HepG2 (cell line): ENCODE measurements around the gene ARMH3. TPM values are rescaled to one million over a fixed set of nuclear protein-coding genes. Genes with fewer than 3 reads are reported as not detected.

Experiments used
- ATAC-seq: fragments of 200-7000 bp; cut with Tn5 transposase; 3 replicates; pipeline ENCODE4 v1.9.1; 2020; ENCODE audit warnings: mild to moderate bottlenecking, moderate library complexity
- BruUV-seq: library from RNA; stranded (reverse); fragments of 400-500 nt; replicated peaks from 2 replicates; lab custom pipeline; 2021; lab: Mats Ljungman, UMichigan
- CTCF ChIA-PET: fragments of 300-600 bp; formaldehyde crosslinking; extraction: SDS; loops from one replicate; lab custom pipeline; 2021; ENCODE audit warnings: low total read pairs, inconsistent platforms, low intra/inter-chr PET ratio; lab: Yijun Ruan, JAX
- POLR2A ChIA-PET: fragments of 350-600 bp; sonication (Branson Sonifier 250); formaldehyde crosslinking; loops from one replicate; lab custom pipeline; 2020; ENCODE audit warnings: antibody characterized with exemption, inconsistent platforms; lab: Yijun Ruan, JAX
- DNase-seq: peaks from one replicate; pipeline ENCODE4 v3.0.0-alpha.2; 2015; ENCODE audit warnings: low spot score
- FAIRE-seq: peaks from 3 replicates; lab custom pipeline; 2011; peaks lifted over from hg19 to GRCh38; lab: Jason Lieb, UNC
- H2AFZ ChIP-seq: one replicate; pipeline ENCODE4 v1.6.1; 2011; ENCODE audit warnings: low read length, inconsistent platforms
- H3K27ac ChIP-seq: fragments of 300-600 bp; 3 replicates; pipeline ENCODE4 v1.8.0; 2011; ENCODE audit warnings: mixed run types, mild to moderate bottlenecking, mixed read lengths, low read length, inconsistent platforms; ENCODE audit not compliant: insufficient read depth; ENCODE audit errors: extremely low read length
- H3K27me3 ChIP-seq, 2 experiments: fragments of 200-600 bp in 1 of 2; 2 replicates in 1 of 2; 3 replicates in 1 of 2; pipeline versions ENCODE4 v1.6.0 to v1.8.0; 2011; ENCODE audit warnings: low read length in 2 of 2, mild to moderate bottlenecking in 2 of 2, moderate library complexity in 2 of 2, inconsistent platforms in 1 of 2; ENCODE audit not compliant: insufficient read depth in 2 of 2, control insufficient read depth in 1 of 2
- H3K36me3 ChIP-seq, 2 experiments: fragments of 200-600 bp in 1 of 2; replicated peaks in 1 of 2; 2 replicates in 1 of 2; 3 replicates in 1 of 2; pipeline versions ENCODE4 v1.5.1 to v1.8.0; 2011; ENCODE audit warnings: low read length in 2 of 2, inconsistent platforms in 1 of 2; ENCODE audit not compliant: insufficient read depth in 2 of 2, control insufficient read depth in 1 of 2
- H3K4me1 ChIP-seq: 2 replicates; pipeline ENCODE4 v1.5.1; 2012; ENCODE audit warnings: low read length, inconsistent platforms; ENCODE audit not compliant: insufficient read depth
- H3K4me2 ChIP-seq: 2 replicates; pipeline ENCODE4 v1.6.0; 2011; ENCODE audit warnings: low read depth, low read length, inconsistent platforms
- H3K4me3 ChIP-seq, 3 experiments: fragments of 200-600 bp in 1 of 3; sonication (generic), shearing (Covaris generic) in 1 of 3; replicated peaks in 1 of 3; 2 replicates each; pipeline ENCODE4 v1.5.1; 2011 to 2016; ENCODE audit warnings: low read length in 3 of 3, inconsistent platforms in 2 of 3, low read depth in 2 of 3, mild to moderate bottlenecking in 2 of 3, control low read depth in 1 of 3, mixed read lengths in 1 of 3; ENCODE audit not compliant: insufficient read depth in 1 of 3
- H3K79me2 ChIP-seq: one replicate; pipeline ENCODE4 v1.6.1; 2011; ENCODE audit warnings: low read length, inconsistent platforms; ENCODE audit not compliant: insufficient read depth
- H3K9ac ChIP-seq: 2 replicates; pipeline ENCODE4 v1.6.0; 2011; ENCODE audit warnings: mild to moderate bottlenecking, low read depth, low read length, inconsistent platforms; ENCODE audit not compliant: insufficient read depth
- H3K9me3 ChIP-seq: 2 replicates; pipeline ENCODE4 v1.5.1; 2012; ENCODE audit warnings: mild to moderate bottlenecking, low read length
- H4K20me1 ChIP-seq: 2 replicates; pipeline ENCODE4 v1.6.0; 2011; ENCODE audit warnings: inconsistent platforms, mild to moderate bottlenecking, low read length, moderate library complexity; ENCODE audit not compliant: insufficient read depth
- ATF7-NPFF ChIP-seq: sonication (generic); formaldehyde crosslinking; IDR thresholded peaks from 2 replicates; pipeline ENCODE4 v1.8.1; 2023; ENCODE audit warnings: mild to moderate bottlenecking, low read depth, missing genetic modification reagents, moderate library complexity
- BCL6 ChIP-seq: IDR thresholded peaks from 2 replicates; pipeline ENCODE4 v1.6.1; 2016; ENCODE audit warnings: missing genetic modification reagents, missing compliant biosample characterization
- HMG20A ChIP-seq: IDR thresholded peaks from 2 replicates; pipeline ENCODE4 v1.6.1; 2016; ENCODE audit warnings: borderline replicate concordance
- IKZF1 ChIP-seq: fragments of 450-650 bp; IDR thresholded peaks from 2 replicates; pipeline ENCODE4 v1.7.1; 2016
- RFX5 ChIP-seq: IDR thresholded peaks from 2 replicates; pipeline ENCODE4 v1.6.1; 2011; ENCODE audit warnings: low read depth, low read length, improper control_type of control experiment
- SMARCE1 ChIP-seq: fragments of 450-650 bp; IDR thresholded peaks from 2 replicates; pipeline ENCODE4 v1.6.1; 2017; ENCODE audit warnings: borderline replicate concordance
- ZNF33A ChIP-seq: sonication (generic); formaldehyde crosslinking; IDR thresholded peaks from 2 replicates; pipeline ENCODE4 v1.5.1; 2020; ENCODE audit warnings: missing genetic modification reagents, mild to moderate bottlenecking, moderate library complexity, borderline replicate concordance
- ZNF468 ChIP-seq: sonication (generic); formaldehyde crosslinking; IDR thresholded peaks from 2 replicates; pipeline ENCODE4 v1.8.0; 2022; ENCODE audit warnings: mild to moderate bottlenecking, moderate library complexity, missing genetic modification reagents
- ZNF550 ChIP-seq: sonication (generic); formaldehyde crosslinking; IDR thresholded peaks from 2 replicates; pipeline ENCODE4 v1.4.0; 2020; ENCODE audit warnings: mild to moderate bottlenecking, missing genetic modification reagents, borderline replicate concordance
- ZSCAN29 ChIP-seq: sonication (generic); formaldehyde crosslinking; conservative IDR thresholded peaks from 2 replicates; pipeline ENCODE4 v1.4.0; 2020; ENCODE audit warnings: mild to moderate bottlenecking, missing genetic modification reagents
- WGBS: methylation state at CpG from one replicate; pipeline ENCODE4 v1.1.6; 2017; ENCODE audit warnings: low lambda C conversion rate; 5-methylcytosine and 5-hydroxymethylcytosine counted together
- in situ Hi-C: cut with HindIII; loops from 2 replicates; pipeline ENCODE4 v1.10.0; 2017; ENCODE audit warnings: low pct_unique_long_range_greater_than_20kb; ENCODE audit not compliant: extremely low pct_ligation_motif_present
- intact Hi-C: fragments of 100-400 bp; cut with micrococcal nuclease; formaldehyde crosslinking; loops from one replicate; pipeline ENCODE4 v1.10.0; 2022; ENCODE audit not compliant: unreplicated experiment
- polyA plus RNA-seq, 8 experiments: library from polyadenylated mRNA; depleted of rRNA in 3 of 8; stranded (reverse) in 7 of 8; unstranded in 1 of 8; fragments of >200 nt; fragmentation: Illumina TruSeq in 4 of 8; extraction: Trizol in 4 of 8; gene quantifications; 2 replicates each; pipeline versions ENCODE4 v1.2.1 to v1.2.3, GENCODE V29; 2011 to 2016; ENCODE audit warnings: low read depth in 4 of 8, missing spikeins in 1 of 8, mixed read lengths in 1 of 8; ENCODE audit not compliant: insufficient read depth in 1 of 8
- total RNA-seq, 5 experiments: library from RNA; depleted of rRNA; stranded (reverse); fragments of >200 nt; fragmentation: Illumina TruSeq; extraction: Trizol; gene quantifications; 2 replicates each; pipeline ENCODE4 v1.2.3, GENCODE V29; 2016; ENCODE audit warnings: low read depth in 1 of 5

The ARMH3 gene
- total and polyA plus RNA-seq, 2 of the 13 experiments (the other 11 are each of a cell fraction or from before 2014, with no cell fraction given), result 8.4 to 16.9 TPM

GRCh38 chr10:101887775-101888174, 168.2 kb downstream of the ARMH3 start:
- TF ChIP-seq SMARCE1 (no peak), ZSCAN29 (CRISPR knock-in tag) (no peak), ZNF550 (CRISPR knock-in tag) (no peak), BCL6 (CRISPR knock-in tag) (no peak), ZNF33A (CRISPR knock-in tag) (no peak), IKZF1 (no peak), RFX5 (no peak), ZNF468 (CRISPR knock-in tag) (no peak), ATF7-NPFF (CRISPR knock-in tag) (no peak), HMG20A (CRISPR knock-in tag) (no peak)
- 94% methylated on average over 5 of the region's 5 CpGs for WGBS

More at GRCh38 chr10:101887775-101888174, 168.2 kb downstream of the ARMH3 start:
- H4K20me1 ChIP-seq, result no peaks in the 10 kb centered on the region; the same call in 1 of the 2 replicates
- H3K79me2 ChIP-seq, result no peaks in the 10 kb centered on the region
- no TSS peak for BruUV-seq
- ChIA-PET POLR2A (no interaction called here), CTCF (interaction anchor here (1.4 kb wide), 1 partner anchor 122 kb away, joined by 6 read pairs; no protein-coding TSS in a partner anchor)
- H3K9me3 ChIP-seq, result no peaks in the 10 kb centered on the region
- FAIRE-seq (no peak), ATAC-seq (no peak), DNase-seq (no peak)
- H3K36me3 ChIP-seq, result peaks cover 5 to 10% of the 10 kb centered on the region in 2 experiments; a peak in 4 of 5 replicates
- H3K4me3 ChIP-seq, result no peak overlapping the region
- H3K9ac ChIP-seq, result no peak overlapping the region
- H3K4me1 ChIP-seq, result peaks cover 2% of the 10 kb centered on the region; the same call in 1 of the 2 replicates
- H3K4me2 ChIP-seq, result no peak overlapping the region
- no peak overlapping the region for H3K27ac ChIP-seq
- no peak overlapping the region for H2AFZ ChIP-seq
- intact Hi-C loops (no loop called here), in situ Hi-C loops (no loop called here)
- no peaks in the 10 kb centered on the region for H3K27me3 ChIP-seq
